ENCODE measurements around the gene RPL10.

The RPL10 gene

GRCh38 chrX:154431341-154431740 is 33.2 kb downstream of the RPL10 start:
- DNase-seq = no peak

GRCh38 chrX:154432210-154432609 is 34.0 kb downstream of the RPL10 start:
- no peak for DNase-seq

DNA sequence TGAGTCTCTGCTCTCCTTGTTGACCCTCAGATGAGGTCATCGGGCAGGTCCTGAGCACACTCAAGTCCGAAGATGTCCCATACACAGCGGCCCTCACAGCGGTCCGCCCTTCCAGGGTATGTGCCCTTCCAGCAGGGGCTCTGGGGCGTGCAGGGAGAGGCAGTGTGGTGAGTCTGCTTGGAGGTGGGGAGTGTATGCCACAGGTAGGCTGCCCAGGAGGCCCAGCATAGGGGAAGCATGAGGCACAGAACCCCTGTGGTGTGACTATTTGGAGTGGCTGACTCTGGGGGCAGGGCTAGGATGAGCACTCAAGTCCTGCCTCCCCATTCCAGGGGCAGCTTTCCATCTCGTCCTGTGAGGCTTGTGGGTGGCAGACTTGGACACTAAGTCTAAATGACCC is 35.4 kb downstream of the RPL10 start:
- no peak for DNase-seq

- no peak for DNase-seq
Observed at GRCh38 chrX:154434394-154435168, 36.4 kb downstream of the RPL10 start.

- no peak for DNase-seq
Observed at GRCh38 chrX:154435171-154435733, 37.1 kb downstream of the RPL10 start.

- DNase-seq = peak; percentile 33
Observed at GRCh38 chrX:154436374-154436982, 38.3 kb downstream of the RPL10 start.

- peak; percentile 33 for DNase-seq
Observed at GRCh38 chrX:154436983-154437752, 39.0 kb downstream of the RPL10 start, which contains the start of gene GDI1. TSS of gene GDI1 (plus strand) at chrX:154437154. CDS start at chrX:154437255, 101 bp downstream.

- DNase-seq = no peak
Observed at GRCh38 chrX:154437971-154438893, 40.1 kb downstream of the RPL10 start.

DNA sequence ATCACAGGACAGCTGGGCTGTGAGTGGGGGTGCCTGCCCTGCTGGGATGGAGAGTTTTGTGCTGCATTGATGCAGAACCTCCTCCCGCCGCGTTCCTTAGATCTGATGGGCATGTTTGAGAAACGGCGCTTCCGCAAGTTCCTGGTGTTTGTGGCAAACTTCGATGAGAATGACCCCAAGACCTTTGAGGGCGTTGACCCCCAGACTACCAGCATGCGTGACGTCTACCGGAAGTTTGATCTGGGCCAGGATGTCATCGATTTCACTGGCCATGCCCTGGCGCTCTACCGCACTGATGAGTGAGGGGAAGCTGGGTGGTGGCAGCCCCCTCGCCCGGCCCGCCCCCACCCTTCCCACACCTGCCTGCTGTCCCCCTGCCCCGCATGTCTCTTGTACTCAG is 41.7 kb downstream of the RPL10 start:
- DNase-seq = no peak

GRCh38 chrX:154440623-154441357 is 42.6 kb downstream of the RPL10 start:
- DNase-seq = no peak

DNA sequence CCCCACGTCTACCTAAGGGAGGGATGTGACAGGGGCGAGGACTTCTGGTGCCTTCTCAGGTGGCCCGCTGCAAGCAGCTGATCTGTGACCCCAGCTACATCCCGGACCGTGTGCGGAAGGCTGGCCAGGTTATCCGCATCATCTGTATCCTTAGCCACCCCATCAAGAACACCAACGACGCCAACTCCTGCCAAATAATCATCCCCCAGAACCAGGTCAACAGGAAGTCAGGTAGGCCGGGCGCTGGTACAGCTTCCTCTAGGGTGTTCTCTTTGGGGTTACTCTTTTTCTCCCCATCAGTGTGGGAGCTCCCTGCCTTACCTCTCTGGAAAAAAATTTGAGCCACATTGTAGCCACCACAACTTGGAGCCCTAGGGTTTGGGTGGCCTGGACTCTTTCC is 43.4 kb downstream of the RPL10 start:
- no peak for DNase-seq

DNA sequence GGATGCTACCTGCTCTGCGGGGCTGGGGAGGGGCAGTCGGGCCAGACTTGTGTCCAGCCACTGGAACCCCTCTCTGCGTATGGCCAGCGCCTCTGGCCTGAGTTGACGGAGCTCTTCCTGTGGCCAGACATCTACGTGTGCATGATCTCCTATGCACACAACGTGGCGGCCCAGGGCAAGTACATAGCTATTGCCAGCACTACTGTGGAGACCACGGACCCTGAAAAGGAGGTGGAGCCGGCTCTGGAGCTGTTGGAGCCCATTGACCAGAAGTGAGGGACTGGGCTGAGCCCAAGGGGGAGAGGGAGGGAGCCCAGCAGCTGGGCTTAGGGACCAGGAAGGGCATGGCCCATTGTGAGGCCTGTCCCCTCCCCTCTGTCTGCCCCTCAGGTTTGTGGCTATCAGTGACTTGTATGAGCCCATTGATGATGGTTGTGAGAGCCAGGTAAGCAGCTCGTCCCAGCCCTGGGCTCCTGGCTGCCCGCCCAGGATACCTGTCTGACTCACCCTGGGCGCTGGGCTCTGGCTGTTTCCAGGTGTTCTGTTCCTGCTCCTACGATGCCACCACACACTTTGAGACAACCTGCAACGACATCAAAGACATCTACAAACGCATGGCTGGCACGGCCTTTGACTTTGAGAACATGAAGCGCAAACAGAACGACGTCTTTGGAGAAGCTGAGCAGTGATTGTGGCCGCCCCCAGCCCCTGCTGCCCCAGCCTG is 44.0 kb downstream of the RPL10 start:
- DNase-seq = no peak

GRCh38 chrX:154443479-154443910 is 45.3 kb downstream of the RPL10 start:
- no peak for DNase-seq

GRCh38 chrX:154443992-154444754 is 46.0 kb downstream of the RPL10 start, which contains the start of gene FAM50A:
TSS of gene FAM50A (plus strand) at chrX:154444141. CDS start at chrX:154444236, 95 bp downstream.
- peak; percentile 58 for DNase-seq

DNA sequence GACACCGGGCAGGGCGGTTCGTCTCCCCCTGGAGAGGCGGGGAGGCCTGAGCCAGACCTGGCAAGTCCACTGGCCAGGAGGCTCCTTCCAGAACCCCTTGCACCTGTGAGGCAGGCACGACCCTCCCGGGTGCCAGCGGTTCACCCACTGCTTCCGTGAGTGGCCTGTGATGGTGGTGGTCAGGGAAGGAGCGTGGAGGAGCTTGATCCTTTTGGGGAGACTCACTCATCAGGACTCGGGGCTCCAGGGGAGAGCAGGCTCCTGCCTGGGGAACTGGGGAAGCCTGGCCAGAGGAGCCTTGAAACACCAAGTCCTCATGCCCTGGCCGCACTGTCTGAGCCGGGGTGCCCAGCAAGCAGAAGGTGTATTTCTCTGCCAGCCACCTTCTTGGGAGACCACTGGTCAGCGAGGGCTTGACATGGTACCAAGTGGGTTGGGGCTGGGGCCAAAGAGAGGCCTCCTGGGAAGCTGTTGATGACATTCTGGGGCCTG is 46.6 kb downstream of the RPL10 start:
- DNase-seq = no peak

DNA sequence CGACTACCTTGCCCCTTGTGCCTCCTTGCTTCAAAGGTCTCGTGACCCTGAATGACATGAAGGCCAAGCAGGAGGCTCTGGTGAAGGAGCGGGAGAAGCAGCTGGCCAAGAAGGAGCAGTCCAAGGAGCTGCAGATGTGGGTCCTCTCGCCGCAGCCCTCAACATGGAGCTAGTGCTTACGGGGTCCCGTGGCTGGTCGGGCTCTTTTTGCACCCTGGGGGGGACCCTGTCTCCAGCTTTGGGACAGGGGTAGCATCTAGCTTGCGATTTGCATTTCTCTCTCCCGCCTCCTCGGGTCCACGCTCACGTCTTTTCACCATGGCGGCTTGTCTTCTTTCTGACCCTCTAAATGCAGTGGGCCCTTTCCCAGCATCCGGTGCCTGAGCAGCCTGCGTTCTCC is 47.6 kb downstream of the RPL10 start:
- no peak for DNase-seq

- no peak for DNase-seq
Observed at GRCh38 chrX:154446430-154446829, 48.3 kb downstream of the RPL10 start.

GRCh38 chrX:154448484-154448883 is 50.3 kb downstream of the RPL10 start:
- DNase-seq = no peak

GRCh38 chrX:154449618-154450017 is 51.4 kb downstream of the RPL10 start:
- DNase-seq = no peak

DNA sequence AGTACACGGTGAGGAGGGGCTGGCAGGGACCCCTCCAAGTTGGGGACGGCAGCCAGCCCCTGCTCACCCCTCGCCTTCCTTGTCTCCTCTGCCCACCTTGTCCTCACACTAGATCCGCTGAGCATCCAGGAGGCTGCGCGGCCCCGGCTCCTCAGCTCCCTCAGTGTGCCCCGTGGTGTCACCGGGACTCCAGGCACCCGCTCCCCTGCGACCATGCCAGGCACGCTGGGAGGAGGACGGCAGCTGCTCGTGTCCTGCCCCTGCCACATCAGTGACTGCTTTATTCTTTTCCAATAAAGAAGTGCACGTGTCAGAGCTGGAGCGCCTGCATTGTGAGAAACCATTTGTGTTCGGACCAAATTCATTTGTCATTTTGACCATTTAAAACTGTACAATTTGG is 52.1 kb downstream of the RPL10 start:
- DNase-seq = no peak

All from midbrain (tissue), 1 donor.